Glutamatergic neuron (in vitro differentiated cells): ENCODE results near the gene ACTN1. TPM values are rescaled to one million over a fixed set of nuclear protein-coding genes. Genes with fewer than 3 reads are reported as not detected.

Experiments
- DNase-seq: peaks from one replicate; pipeline ENCODE4 v3.0.0; 2022
- H3K27ac Mint-ChIP-seq: one replicate; pipeline ENCODE4 v1.8.0; 2020; ENCODE audit warnings: mild to moderate bottlenecking, mixed read lengths, inconsistent platforms; ENCODE audit not compliant: unreplicated experiment
- H3K27me3 Mint-ChIP-seq: one replicate; pipeline ENCODE4 v1.8.0; 2020; ENCODE audit warnings: mild to moderate bottlenecking, moderate library complexity, mixed read lengths, inconsistent platforms; ENCODE audit not compliant: unreplicated experiment
- H3K36me3 Mint-ChIP-seq: one replicate; pipeline ENCODE4 v1.8.0; 2020; ENCODE audit warnings: mild to moderate bottlenecking, mixed read lengths, inconsistent platforms; ENCODE audit not compliant: unreplicated experiment
- H3K4me1 Mint-ChIP-seq: one replicate; pipeline ENCODE4 v1.8.0; 2020; ENCODE audit warnings: mild to moderate bottlenecking, low read depth, mixed read lengths, inconsistent platforms; ENCODE audit not compliant: unreplicated experiment
- H3K4me3 Mint-ChIP-seq: one replicate; pipeline ENCODE4 v1.8.0; 2020; ENCODE audit warnings: mild to moderate bottlenecking, mixed read lengths, inconsistent platforms; ENCODE audit not compliant: unreplicated experiment
- H3K9me3 Mint-ChIP-seq: one replicate; pipeline ENCODE4 v1.8.0; 2020; ENCODE audit warnings: mild to moderate bottlenecking, moderate library complexity, mixed read lengths, inconsistent platforms; ENCODE audit not compliant: unreplicated experiment
- CTCF ChIP-seq: fragments of 200-600 bp; sonication (generic); IDR thresholded peaks from one replicate; pipeline ENCODE4 v1.5.0; 2021; ENCODE audit not compliant: partially characterized antibody, unreplicated experiment
- total RNA-seq: library from RNA; stranded (reverse); fragmentation: NEBNext Ultra II Directional; extraction: Animal tissue kit (Norgen Biotek cat#: 25700); gene quantifications from one replicate; pipeline ENCODE4 v1.2.1, GENCODE V29; 2021; ENCODE audit not compliant: unreplicated experiment

Gene ACTN1
- total RNA-seq, 1 donor from 2014 or later = 48.1 TPM

DNA sequence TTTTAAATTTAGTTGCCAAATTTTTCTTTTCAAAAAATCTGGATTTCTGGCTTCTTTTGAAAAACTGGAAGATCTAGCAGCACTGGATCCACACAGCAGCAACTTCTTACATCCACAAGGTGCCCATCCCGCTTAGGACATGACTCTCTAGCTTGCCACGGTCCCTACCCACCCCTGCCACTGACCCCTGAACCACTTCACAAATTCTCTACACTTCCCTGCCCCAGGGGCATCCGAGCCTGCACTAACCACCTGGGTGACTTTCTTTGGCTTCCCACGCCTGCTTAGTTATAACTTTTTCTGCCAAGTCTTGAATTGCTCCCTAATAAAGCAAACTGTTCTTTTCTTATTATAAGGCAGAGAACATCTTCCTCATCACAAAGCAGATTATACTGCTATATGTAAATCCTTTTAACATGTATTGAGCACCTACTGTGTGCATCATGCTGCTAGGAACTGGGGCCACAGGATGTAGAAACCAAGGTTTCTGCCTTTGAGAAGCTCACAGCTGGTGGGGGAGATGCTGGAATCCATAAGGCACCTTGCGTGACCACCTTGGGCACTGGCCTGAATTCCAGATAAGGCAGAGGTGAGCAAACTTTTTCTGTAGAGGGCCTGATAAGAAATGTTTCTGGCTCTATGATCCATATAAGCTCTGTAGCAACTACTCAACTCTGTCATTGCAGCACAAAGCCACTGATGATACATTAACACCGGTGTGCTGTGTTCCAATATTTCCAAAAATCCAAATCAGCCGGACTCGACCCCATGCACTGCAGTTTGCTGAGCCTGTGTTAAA lies 59.8 kb downstream of the ACTN1 start:
- no peak overlapping the region for H3K4me3 Mint-ChIP-seq
- peaks cover 12% of the 10 kb centered on the region for H3K9me3 Mint-ChIP-seq
- peaks cover 34% of the 10 kb centered on the region for H3K4me1 Mint-ChIP-seq
- peak overlapping the region; percentile 38 for H3K27ac Mint-ChIP-seq
- DNase-seq = no peak
- H3K27me3 Mint-ChIP-seq = peaks cover 14% of the 10 kb centered on the region
- peaks cover 5% of the 10 kb centered on the region for H3K36me3 Mint-ChIP-seq
- no peak for TF ChIP-seq CTCF

GRCh38 chr14:68918612-68919011 lies 60.5 kb downstream of the ACTN1 start:
- DNase-seq = no peak
- TF ChIP-seq CTCF = no peak
- Mint-ChIP-seq H3K36me3 (peaks cover 5% of the 10 kb centered on the region), H3K4me3 (no peak overlapping the region), H3K27ac (no peak overlapping the region), H3K9me3 (peaks cover 12% of the 10 kb centered on the region), H3K27me3 (peaks cover 14% of the 10 kb centered on the region), H3K4me1 (peaks cover 32% of the 10 kb centered on the region)

GRCh38 chr14:68916358-68916941 lies 62.7 kb downstream of the ACTN1 start:
- Mint-ChIP-seq H3K27me3 (peaks cover 10% of the 10 kb centered on the region), H3K36me3 (peaks cover 5% of the 10 kb centered on the region), H3K27ac (peak overlapping the region; percentile 1), H3K4me1 (peaks cover 22% of the 10 kb centered on the region), H3K4me3 (peak overlapping the region; percentile 13), H3K9me3 (peaks cover 8% of the 10 kb centered on the region)
- no peak for TF ChIP-seq CTCF
- DNase-seq = no peak

- peaks cover 4% of the 10 kb centered on the region for H3K9me3 Mint-ChIP-seq
- peaks cover 7% of the 10 kb centered on the region for H3K27me3 Mint-ChIP-seq
- peaks cover 21% of the 10 kb centered on the region for H3K4me1 Mint-ChIP-seq
- no peak for TF ChIP-seq CTCF
- H3K27ac Mint-ChIP-seq = no peak overlapping the region
- H3K36me3 Mint-ChIP-seq = peaks cover 5% of the 10 kb centered on the region
- no peak for DNase-seq
- no peak overlapping the region for H3K4me3 Mint-ChIP-seq
Measured at GRCh38 chr14:68913516-68913915, 65.6 kb downstream of the ACTN1 start.
